IMR-90 (cell line): ENCODE measurements around the gene ZEB2. TPM values are rescaled to one million over a fixed set of nuclear protein-coding genes. Genes with fewer than 3 reads are reported as not detected.

Experiments
- ATAC-seq: fragments of 200-7000 bp; cut with Tn5 transposase; 2 replicates; pipeline ENCODE4 v1.9.1; 2020; ENCODE audit warnings: low read depth, mild to moderate bottlenecking, moderate library complexity
- BruUV-seq: library from RNA; stranded (reverse); fragments of 400-500 nt; replicated peaks from 2 replicates; lab custom pipeline; 2021; lab: Mats Ljungman, UMichigan
- CTCF ChIA-PET: fragments of 300-600 bp; formaldehyde crosslinking; extraction: SDS; loops from one replicate; lab custom pipeline; 2021; ENCODE audit warnings: antibody characterized with exemption; lab: Yijun Ruan, JAX
- POLR2A ChIA-PET: fragments of 300-600 bp; sonication (Branson Sonifier 250); formaldehyde crosslinking; loops from one replicate; lab custom pipeline; 2022; ENCODE audit warnings: antibody characterized with exemption; ENCODE audit not compliant: unreplicated experiment; lab: Charles Lee
- DNase-seq: peaks from one replicate; pipeline ENCODE4 v3.0.0; 2013
- H2AFZ ChIP-seq: replicated peaks from 2 replicates; pipeline ENCODE3; 2013; ENCODE audit warnings: low read length, mild to moderate bottlenecking; ENCODE audit not compliant: poor library complexity
- H2AK5ac ChIP-seq: 2 replicates; pipeline ENCODE4 v1.6.1; 2013; ENCODE audit warnings: low read depth, low read length, inconsistent platforms
- H2AK9ac ChIP-seq: replicated peaks from 2 replicates; pipeline ENCODE3; 2013; ENCODE audit warnings: mild to moderate bottlenecking, low read depth, low read length, moderate library complexity; ENCODE audit not compliant: poor library complexity
- H2BK120ac ChIP-seq: 2 replicates; pipeline ENCODE4 v1.6.1; 2013; ENCODE audit warnings: low read depth, low read length, inconsistent platforms
- H2BK15ac ChIP-seq: 3 replicates; pipeline ENCODE4 v1.6.1; 2013; ENCODE audit warnings: low read depth, low read length, inconsistent platforms
- H2BK20ac ChIP-seq: 2 replicates; pipeline ENCODE4 v1.6.1; 2013; ENCODE audit warnings: low read depth, mild to moderate bottlenecking, inconsistent platforms, low read length, moderate library complexity
- H2BK5ac ChIP-seq: 2 replicates; pipeline ENCODE4 v1.6.1; 2013; ENCODE audit warnings: mild to moderate bottlenecking, low read depth, low read length, inconsistent platforms; ENCODE audit not compliant: poor library complexity, severe bottlenecking
- H3K14ac ChIP-seq: replicated peaks from 2 replicates; pipeline ENCODE4 v1.6.1; 2013; ENCODE audit warnings: low read depth, low read length, inconsistent platforms
- H3K18ac ChIP-seq: 2 replicates; pipeline ENCODE4 v1.6.1; 2013; ENCODE audit warnings: low read depth, low read length, control low read depth
- H3K23ac ChIP-seq: 2 replicates; pipeline ENCODE4 v1.6.1; 2013; ENCODE audit warnings: low read depth, low read length, inconsistent platforms
- H3K27ac ChIP-seq: 2 replicates; pipeline ENCODE4 v1.5.1; 2013; ENCODE audit warnings: mild to moderate bottlenecking, control low read depth, low read length; ENCODE audit not compliant: insufficient read depth
- H3K27me3 ChIP-seq: 2 replicates; pipeline ENCODE4 v1.6.1; 2013; ENCODE audit warnings: low read length; ENCODE audit not compliant: control insufficient read depth, insufficient read depth
- H3K36me3 ChIP-seq: 2 replicates; pipeline ENCODE4 v1.6.1; 2013; ENCODE audit warnings: low read length, mixed read lengths; ENCODE audit not compliant: control insufficient read depth, insufficient read depth
- H3K4ac ChIP-seq: 2 replicates; pipeline ENCODE4 v1.6.1; 2013; ENCODE audit warnings: low read depth, low read length, inconsistent platforms
- H3K4me1 ChIP-seq: 2 replicates; pipeline ENCODE4 v1.6.1; 2013; ENCODE audit warnings: low read length, mixed read lengths; ENCODE audit not compliant: control insufficient read depth, insufficient read depth
- H3K4me2 ChIP-seq: 2 replicates; pipeline ENCODE4 v1.6.1; 2013; ENCODE audit warnings: low read depth, mild to moderate bottlenecking, control low read depth, low read length, moderate library complexity
- H3K4me3 ChIP-seq: 2 replicates; pipeline ENCODE4 v1.5.1; 2013; ENCODE audit warnings: low read depth, mild to moderate bottlenecking, control low read depth, low read length, moderate library complexity; ENCODE audit not compliant: insufficient read depth
- H3K56ac ChIP-seq: 2 replicates; pipeline ENCODE4 v1.6.1; 2013; ENCODE audit warnings: low read length, inconsistent platforms; ENCODE audit not compliant: insufficient read depth; ENCODE audit errors: extremely low read depth
- H3K79me1 ChIP-seq, 2 experiments: 2 replicates each; pipeline ENCODE4 v1.6.1; 2013; ENCODE audit warnings: low read length in 2 of 2, inconsistent platforms in 1 of 2, low read depth in 1 of 2
- H3K9ac ChIP-seq: 2 replicates; pipeline ENCODE4 v1.6.1; 2013; ENCODE audit warnings: low read depth, low read length, control low read depth
- H3K9me1 ChIP-seq: 2 replicates; pipeline ENCODE4 v1.6.1; 2013; ENCODE audit warnings: low read length, inconsistent platforms; ENCODE audit not compliant: insufficient read depth
- H3K9me3 ChIP-seq: 2 replicates; pipeline ENCODE4 v1.6.1; 2013; ENCODE audit warnings: low read length; ENCODE audit not compliant: control insufficient read depth, insufficient read depth
- H4K20me1 ChIP-seq: 2 replicates; pipeline ENCODE4 v1.6.1; 2013; ENCODE audit warnings: low read length, inconsistent platforms; ENCODE audit not compliant: insufficient read depth
- H4K5ac ChIP-seq: 2 replicates; pipeline ENCODE4 v1.6.1; 2013; ENCODE audit warnings: mild to moderate bottlenecking, low read depth, low read length, control low read depth
- H4K8ac ChIP-seq, 2 experiments: 2 replicates each; pipeline ENCODE4 v1.6.1; 2013; ENCODE audit warnings: low read depth in 2 of 2, low read length in 2 of 2, control low read depth in 1 of 2, inconsistent platforms in 1 of 2
- H4K91ac ChIP-seq: 2 replicates; pipeline ENCODE4 v1.6.1; 2013; ENCODE audit warnings: low read depth, low read length, inconsistent platforms; ENCODE audit not compliant: insufficient read depth
- BHLHE40 ChIP-seq: fragments of 150-350 bp; IDR thresholded peaks from 2 replicates; pipeline ENCODE4 v1.6.1; 2016; ENCODE audit warnings: mild to moderate bottlenecking, low read depth, low read length
- CTCF ChIP-seq: conservative IDR thresholded peaks from 2 replicates; pipeline ENCODE4 v1.5.1; 2012; ENCODE audit warnings: mild to moderate bottlenecking, low read depth, low read length, improper control_type of control experiment
- NFE2L2 ChIP-seq: fragments of 150-350 bp; IDR thresholded peaks from 2 replicates; pipeline ENCODE4 v1.6.1; 2016; ENCODE audit warnings: low read depth, mild to moderate bottlenecking, low read length
- USF2 ChIP-seq: fragments of 150-350 bp; IDR thresholded peaks from 2 replicates; pipeline ENCODE4 v1.6.1; 2017; ENCODE audit warnings: mild to moderate bottlenecking, antibody characterized with exemption, low read length, low read depth
- WGBS, 2 experiments: methylation state at CpG; one replicate each; pipeline versions ENCODE4 v1.1.5 to v1.1.7; 2013; ENCODE audit warnings: missing lambda C conversion rate in 2 of 2; ENCODE audit not compliant: insufficient read length in 1 of 2; ENCODE audit errors: extremely low coverage in 2 of 2; 5-methylcytosine and 5-hydroxymethylcytosine counted together
- dilution Hi-C: fragments of 300-500 bp; cut with HindIII; formaldehyde crosslinking; loops from one replicate; pipeline ENCODE4 v1.14.3; 2018; ENCODE audit warnings: low sequenced_read_pairs; ENCODE audit not compliant: unreplicated experiment
- in situ Hi-C: fragments of 300-500 bp; cut with MboI; formaldehyde crosslinking; loops from 3 replicates; pipeline ENCODE4 v1.14.3; 2019; ENCODE audit warnings: low sequenced_read_pairs, inconsistent platforms, mixed read lengths
- intact Hi-C: fragments of 100-400 bp; cut with micrococcal nuclease; formaldehyde crosslinking; loops from 2 replicates; pipeline ENCODE4 v1.10.0; 2022
- polyA plus RNA-seq, 3 experiments: library from polyadenylated mRNA; depleted of rRNA; stranded (reverse); fragments of >200 nt; gene quantifications; 2 replicates each; pipeline ENCODE4 v1.2.3, GENCODE V29; 2012; ENCODE audit warnings: low replicate concordance in 1 of 3
- total RNA-seq: library from RNA; depleted of rRNA; stranded (reverse); fragments of >200 nt; gene quantifications from 2 replicates; pipeline ENCODE4 v1.2.3, GENCODE V29; 2012

ZEB2 gene
- total and polyA plus RNA-seq, 2 of the 4 experiments (the other 2 are of a cell fraction), result 22.4 to 50.9 TPM

DNA sequence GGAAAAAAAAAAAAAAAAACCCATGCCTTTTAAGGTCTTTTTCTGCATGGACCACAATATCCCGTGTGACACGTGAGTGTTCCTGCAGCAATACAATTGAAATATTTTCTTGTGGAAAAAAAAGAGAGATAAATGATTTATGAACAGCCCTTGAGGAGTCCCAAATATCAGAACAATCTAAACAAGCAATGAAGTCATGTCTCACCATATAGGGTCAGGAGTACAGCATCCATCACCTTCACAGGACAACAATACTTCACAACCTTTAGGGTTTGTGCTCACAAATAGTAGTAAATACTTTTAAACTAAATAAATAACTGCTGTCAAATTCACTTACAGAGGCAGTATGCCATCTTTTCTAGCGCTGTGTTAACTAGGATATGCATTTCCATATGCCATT, 87.9 kb downstream of the ZEB2 start:
- Histone ChIP-seq H3K23ac (no peak overlapping the region), H2AK9ac (no peak overlapping the region), H3K4me2 (no peak overlapping the region), H4K5ac (no peak overlapping the region), H3K4me3 (no peak overlapping the region), H2BK5ac (no peak overlapping the region), H3K9me3 (no peaks in the 10 kb centered on the region), H4K8ac (no peak overlapping the region), H3K36me3 (peaks cover 11% of the 10 kb centered on the region), H4K20me1 (peaks cover 15% of the 10 kb centered on the region; the same call in 1 of the 2 replicates), H3K4me1 (peaks cover 12% of the 10 kb centered on the region), H3K4ac (no peak overlapping the region), H2AK5ac (no peak overlapping the region), H2BK15ac (no peak overlapping the region), H3K56ac (no peak overlapping the region), H3K18ac (no peak overlapping the region), H3K14ac (no peak overlapping the region), H3K27me3 (no peaks in the 10 kb centered on the region), H2AFZ (no peak overlapping the region), H2BK120ac (no peak overlapping the region), H2BK20ac (no peak overlapping the region), H3K9me1 (peaks cover 3% of the 10 kb centered on the region), H3K79me1 (peaks cover 25 to 48% of the 10 kb centered on the region in 2 experiments), H3K9ac (no peak overlapping the region), H4K91ac (no peak overlapping the region), H3K27ac (no peak overlapping the region)
- DNase-seq, result no peak
- dilution Hi-C loops, result no loop called here
- in situ Hi-C loops, result no loop called here
- ATAC-seq, result no peak
- no CpG with 5 or more reads among the region's 3 CpGs for WGBS, 2 experiments
- CTCF ChIA-PET, result no interaction called here
- intact Hi-C loops, result no loop called here
- BruUV-seq, result no TSS peak
- TF ChIP-seq BHLHE40 (no peak), CTCF (no peak), NFE2L2 (no peak), USF2 (no peak)
- POLR2A ChIA-PET, result no interaction called here
